HUES64 (cell line): ENCODE measurements around the gene CARD19.

Experiments
- H3K27ac ChIP-seq: 2 replicates; pipeline ENCODE4 v1.7.0; 2013; ENCODE audit warnings: low read depth, low read length, inconsistent platforms
- H3K27me3 ChIP-seq: 2 replicates; pipeline ENCODE4 v1.6.1; 2013; ENCODE audit warnings: mild to moderate bottlenecking, low read length; ENCODE audit not compliant: insufficient read depth
- H3K36me3 ChIP-seq: 2 replicates; pipeline ENCODE4 v1.6.1; 2013; ENCODE audit warnings: mild to moderate bottlenecking, low read length; ENCODE audit not compliant: insufficient read depth
- H3K4me1 ChIP-seq: 2 replicates; pipeline ENCODE4 v1.6.1; 2013; ENCODE audit warnings: mild to moderate bottlenecking, low read length, moderate library complexity; ENCODE audit not compliant: insufficient read depth
- H3K4me3 ChIP-seq: 2 replicates; pipeline ENCODE4 v1.5.1; 2013; ENCODE audit warnings: mild to moderate bottlenecking, low read length, moderate library complexity
- H3K9ac ChIP-seq: 2 replicates; pipeline ENCODE4 v1.6.1; 2013; ENCODE audit warnings: mild to moderate bottlenecking, low read depth, low read length
- H3K9me3 ChIP-seq: 2 replicates; pipeline ENCODE4 v1.6.1; 2013; ENCODE audit warnings: low read depth, low read length; ENCODE audit not compliant: insufficient read depth
- WGBS: fragments of 150-250, 120-280 bp; methylation state at CpG from one replicate; pipeline ENCODE4 v1.1.7; 2013; ENCODE audit warnings: missing lambda C conversion rate; 5-methylcytosine and 5-hydroxymethylcytosine counted together

CARD19 gene

DNA sequence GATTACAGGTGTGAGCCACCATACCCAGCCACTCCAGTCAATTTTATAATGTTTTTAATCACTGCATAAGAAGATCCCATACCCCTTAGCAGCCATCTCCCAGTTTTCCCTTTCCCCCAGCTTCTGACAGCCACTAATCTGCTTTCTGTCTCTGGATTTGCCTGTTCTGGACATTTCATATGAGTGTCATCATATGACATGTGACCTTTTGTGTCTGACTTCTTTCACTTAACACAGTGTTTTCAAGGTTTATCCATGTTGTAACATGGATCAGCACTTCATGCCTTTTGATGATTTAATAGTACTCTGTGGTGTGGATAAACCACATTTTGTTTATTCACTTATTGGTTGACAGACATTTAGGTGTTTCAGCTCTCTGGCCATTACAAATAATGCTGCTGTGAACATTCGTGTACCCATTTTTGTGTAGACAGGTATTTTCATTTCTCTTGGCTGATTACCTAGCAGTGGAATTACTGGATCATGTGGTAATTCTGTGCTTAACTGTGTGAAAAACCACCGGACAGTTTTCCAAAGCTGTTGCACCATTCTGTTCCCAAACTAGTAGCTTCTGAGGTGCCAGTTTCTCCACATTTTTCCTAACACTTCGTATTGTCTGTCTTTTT, 28.9 kb upstream of the CARD19 start:
- no peak overlapping the region for H3K9ac ChIP-seq
- no peaks in the 10 kb centered on the region for H3K4me1 ChIP-seq
- no peak overlapping the region for H3K4me3 ChIP-seq
- WGBS, result 93% methylated on average over 3 of the region's 3 CpGs
- H3K27ac ChIP-seq, result no peak overlapping the region
- H3K36me3 ChIP-seq, result no peaks in the 10 kb centered on the region
- no peaks in the 10 kb centered on the region for H3K9me3 ChIP-seq
- no peaks in the 10 kb centered on the region for H3K27me3 ChIP-seq

- Histone ChIP-seq H3K27me3 (no peaks in the 10 kb centered on the region), H3K9me3 (no peaks in the 10 kb centered on the region), H3K9ac (no peak overlapping the region), H3K4me3 (no peak overlapping the region), H3K36me3 (no peaks in the 10 kb centered on the region), H3K27ac (no peak overlapping the region), H3K4me1 (no peaks in the 10 kb centered on the region)
- 94% methylated on average over 4 of the region's 4 CpGs for WGBS
Observed at GRCh38 chr9:93068956-93069355, 27.1 kb upstream of the CARD19 start.

DNA sequence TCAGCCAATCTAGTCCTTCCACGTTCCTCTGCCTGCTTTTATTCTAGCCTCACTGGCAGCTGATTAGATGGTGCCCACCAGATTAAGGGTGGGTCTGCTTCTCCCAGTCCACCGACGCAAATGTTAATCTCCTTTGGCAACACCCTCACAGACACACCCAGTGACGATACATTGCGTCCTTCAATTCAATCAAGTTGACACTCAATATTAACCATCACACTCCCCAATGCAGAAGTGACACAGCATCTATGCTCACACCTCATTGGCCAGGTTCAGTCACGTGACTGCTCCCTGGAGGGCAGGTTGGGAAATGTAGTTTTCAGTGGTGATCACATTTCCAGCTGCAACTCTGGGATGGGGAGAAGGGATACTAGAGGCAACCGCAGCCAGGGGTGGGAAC, 24.6 kb upstream of the CARD19 start:
- no peak overlapping the region for H3K27ac ChIP-seq
- no peaks in the 10 kb centered on the region for H3K9me3 ChIP-seq
- WGBS, result 89% methylated on average over 7 of the region's 7 CpGs
- H3K4me1 ChIP-seq, result no peaks in the 10 kb centered on the region
- H3K4me3 ChIP-seq, result no peak overlapping the region
- H3K27me3 ChIP-seq, result no peaks in the 10 kb centered on the region
- H3K36me3 ChIP-seq, result no peaks in the 10 kb centered on the region
- no peak overlapping the region for H3K9ac ChIP-seq

DNA sequence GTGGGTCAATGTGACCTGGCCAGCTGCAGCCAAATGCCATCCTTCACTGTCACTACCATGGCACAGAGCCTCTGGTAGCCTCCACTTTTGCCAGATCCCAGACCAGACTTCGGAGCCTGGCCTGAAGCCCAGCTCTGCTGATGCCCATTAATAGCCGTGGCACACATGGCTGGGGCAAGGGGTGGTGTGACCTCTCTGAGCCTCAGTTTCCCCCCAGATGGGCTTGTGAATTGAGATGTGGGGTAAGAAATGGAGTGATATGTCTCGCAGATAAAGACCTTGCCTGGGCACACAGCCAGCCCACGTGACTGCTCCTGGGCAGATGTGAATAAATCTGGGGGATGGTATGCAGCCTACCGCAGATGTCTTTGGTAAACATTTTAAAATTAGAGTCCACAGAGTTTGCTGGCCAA, 23.6 kb upstream of the CARD19 start:
- Histone ChIP-seq H3K27ac (no peak overlapping the region), H3K9me3 (no peaks in the 10 kb centered on the region), H3K27me3 (no peaks in the 10 kb centered on the region), H3K4me1 (no peaks in the 10 kb centered on the region), H3K36me3 (no peaks in the 10 kb centered on the region), H3K4me3 (no peak overlapping the region), H3K9ac (no peak overlapping the region)
- WGBS, result 94% methylated on average over 5 of the region's 5 CpGs

GRCh38 chr9:93076101-93076791, 19.8 kb upstream of the CARD19 start:
- no peaks in the 10 kb centered on the region for H3K4me1 ChIP-seq
- WGBS, result 92% methylated on average over 12 of the region's 12 CpGs
- no peak overlapping the region for H3K9ac ChIP-seq

DNA sequence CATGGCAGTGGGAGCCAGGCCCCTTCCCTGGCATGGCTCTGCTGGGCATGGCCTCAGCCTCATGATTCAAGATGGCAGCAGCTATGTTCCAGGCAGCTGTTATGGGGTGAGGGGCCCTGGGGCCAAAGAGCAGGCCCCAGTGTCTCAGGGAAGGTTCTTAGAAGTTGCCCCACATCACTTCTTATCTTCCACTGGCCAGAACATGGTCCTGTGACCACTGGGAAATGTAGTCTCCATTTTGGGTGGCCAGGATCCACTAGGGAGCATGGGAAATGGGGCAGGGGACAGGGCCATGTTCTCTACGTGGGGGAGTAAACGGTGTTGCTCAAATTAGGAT, 19.3 kb upstream of the CARD19 start:
- Histone ChIP-seq H3K27me3 (no peaks in the 10 kb centered on the region), H3K36me3 (no peaks in the 10 kb centered on the region), H3K9ac (no peak overlapping the region), H3K9me3 (no peaks in the 10 kb centered on the region), H3K4me1 (no peaks in the 10 kb centered on the region), H3K4me3 (no peak overlapping the region), H3K27ac (no peak overlapping the region)
- 100% methylated on average over 2 of the region's 2 CpGs for WGBS

More at GRCh38 chr9:93076101-93076791, 19.8 kb upstream of the CARD19 start:
- H3K4me3 ChIP-seq, result no peak overlapping the region
- no peaks in the 10 kb centered on the region for H3K36me3 ChIP-seq
- H3K27me3 ChIP-seq, result no peaks in the 10 kb centered on the region
- no peaks in the 10 kb centered on the region for H3K9me3 ChIP-seq
- H3K27ac ChIP-seq, result no peak overlapping the region

DNA sequence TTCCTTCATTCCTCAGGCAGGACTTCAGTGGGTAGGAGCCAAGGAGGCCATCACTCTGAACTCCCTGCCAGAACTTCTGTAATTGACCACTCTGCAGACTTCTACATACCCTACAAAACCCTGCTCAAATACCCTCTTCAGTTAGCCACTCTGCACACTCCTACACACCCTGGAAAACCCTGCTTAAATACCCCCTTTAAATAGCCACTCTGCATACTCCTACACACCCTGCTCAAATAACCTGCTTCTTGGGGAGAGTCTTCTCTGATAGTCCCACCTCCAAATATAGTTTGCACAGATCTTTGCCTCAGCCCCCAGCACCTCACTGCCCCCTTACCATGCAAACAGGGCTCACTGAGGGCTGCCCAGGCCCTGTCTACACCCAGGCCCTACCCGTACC, 18.6 kb upstream of the CARD19 start:
- H3K4me3 ChIP-seq, result no peak overlapping the region
- H3K4me1 ChIP-seq, result no peaks in the 10 kb centered on the region
- 85% methylated on average over 1 of the region's 1 CpG for WGBS
- H3K9ac ChIP-seq, result no peak overlapping the region
- H3K36me3 ChIP-seq, result no peaks in the 10 kb centered on the region
- H3K27me3 ChIP-seq, result no peaks in the 10 kb centered on the region
- H3K27ac ChIP-seq, result no peak overlapping the region
- H3K9me3 ChIP-seq, result no peaks in the 10 kb centered on the region

- Histone ChIP-seq H3K4me3 (no peak overlapping the region), H3K27ac (no peak overlapping the region), H3K9me3 (no peaks in the 10 kb centered on the region), H3K4me1 (no peaks in the 10 kb centered on the region), H3K36me3 (no peaks in the 10 kb centered on the region), H3K9ac (no peak overlapping the region), H3K27me3 (no peaks in the 10 kb centered on the region)
- WGBS, result 96% methylated on average over 16 of the region's 16 CpGs
Observed at GRCh38 chr9:93077811-93078210, 18.2 kb upstream of the CARD19 start.

GRCh38 chr9:93079371-93079770, 16.6 kb upstream of the CARD19 start:
- Histone ChIP-seq H3K36me3 (no peaks in the 10 kb centered on the region), H3K4me1 (no peaks in the 10 kb centered on the region), H3K9me3 (no peaks in the 10 kb centered on the region), H3K9ac (no peak overlapping the region), H3K4me3 (no peak overlapping the region), H3K27me3 (no peaks in the 10 kb centered on the region), H3K27ac (no peak overlapping the region)
- WGBS, result 96% methylated on average over 13 of the region's 13 CpGs

DNA sequence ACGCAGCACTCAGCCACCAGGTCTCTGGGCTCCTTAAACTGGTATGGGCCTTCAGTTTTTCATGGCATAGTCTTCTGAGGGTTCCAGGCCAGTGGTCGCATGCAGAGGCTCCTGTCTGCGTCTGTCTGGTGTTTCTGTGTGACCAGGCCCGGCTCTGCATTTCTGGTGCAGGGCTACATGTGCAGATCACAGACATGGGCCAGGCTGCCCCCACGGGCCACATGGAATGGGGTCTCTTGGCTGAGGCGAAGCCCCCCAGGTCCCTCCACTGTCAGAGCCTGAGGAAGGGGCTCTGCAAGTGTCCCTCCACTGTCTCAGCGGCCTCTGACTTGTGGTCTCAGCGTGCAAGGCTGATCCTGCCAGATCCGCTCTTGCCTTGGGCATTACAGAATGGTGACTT, 15.6 kb upstream of the CARD19 start:
- no peak overlapping the region for H3K27ac ChIP-seq
- no peaks in the 10 kb centered on the region for H3K27me3 ChIP-seq
- no peak overlapping the region for H3K9ac ChIP-seq
- no peaks in the 10 kb centered on the region for H3K36me3 ChIP-seq
- no peak overlapping the region for H3K4me3 ChIP-seq
- no peaks in the 10 kb centered on the region for H3K4me1 ChIP-seq
- no peaks in the 10 kb centered on the region for H3K9me3 ChIP-seq
- 88% methylated on average over 9 of the region's 9 CpGs for WGBS

DNA sequence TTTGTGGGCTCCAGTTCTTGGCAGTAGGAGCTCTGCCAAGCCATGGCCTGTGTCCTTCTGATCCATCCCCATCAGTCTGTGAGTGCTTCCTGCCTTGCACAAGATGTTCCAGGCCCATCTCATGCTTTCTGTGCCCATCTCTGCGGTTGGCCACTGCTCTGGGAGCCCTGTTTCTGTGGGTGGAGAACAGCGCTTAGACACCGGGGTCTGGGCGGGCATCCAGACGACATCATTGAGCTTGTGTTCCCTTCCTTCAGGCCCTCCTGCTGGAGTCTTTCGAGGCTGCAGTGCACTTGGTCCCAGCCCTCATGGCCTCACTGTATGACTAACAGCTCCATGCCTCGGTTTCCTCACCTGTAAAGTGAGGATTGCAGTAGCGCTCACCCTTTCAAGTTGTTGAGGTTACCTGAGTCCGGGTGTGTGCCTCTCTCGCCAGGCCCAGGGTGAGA, 14.9 kb upstream of the CARD19 start:
- 94% methylated on average over 10 of the region's 10 CpGs for WGBS
- no peaks in the 10 kb centered on the region for H3K9me3 ChIP-seq

GRCh38 chr9:93081931-93082330, 14.1 kb upstream of the CARD19 start:
- H3K4me1 ChIP-seq, result no peaks in the 10 kb centered on the region
- WGBS, result 93% methylated on average over 3 of the region's 3 CpGs
- no peak overlapping the region for H3K27ac ChIP-seq
- H3K4me3 ChIP-seq, result no peak overlapping the region
- H3K27me3 ChIP-seq, result no peaks in the 10 kb centered on the region
- H3K9ac ChIP-seq, result no peak overlapping the region
- H3K36me3 ChIP-seq, result no peaks in the 10 kb centered on the region
- no peaks in the 10 kb centered on the region for H3K9me3 ChIP-seq

More for the DNA sequence above, 14.9 kb upstream of the CARD19 start:
- Histone ChIP-seq H3K27ac (no peak overlapping the region), H3K36me3 (no peaks in the 10 kb centered on the region), H3K9ac (no peak overlapping the region), H3K4me3 (no peak overlapping the region), H3K4me1 (no peaks in the 10 kb centered on the region), H3K27me3 (no peaks in the 10 kb centered on the region)
